HTR-8/SVneo (cell line): ENCODE measurements around the gene TSPAN9.

Experiments used
- DNase-seq: peaks from one replicate; pipeline ENCODE4 v3.0.0; 2011; ENCODE audit warnings: low spot score, mixed read lengths; ENCODE audit not compliant: insufficient read length
- FAIRE-seq: peaks from 2 replicates; lab custom pipeline; 2011; peaks lifted over from hg19 to GRCh38; lab: Jason Lieb, UNC

Gene TSPAN9

DNA sequence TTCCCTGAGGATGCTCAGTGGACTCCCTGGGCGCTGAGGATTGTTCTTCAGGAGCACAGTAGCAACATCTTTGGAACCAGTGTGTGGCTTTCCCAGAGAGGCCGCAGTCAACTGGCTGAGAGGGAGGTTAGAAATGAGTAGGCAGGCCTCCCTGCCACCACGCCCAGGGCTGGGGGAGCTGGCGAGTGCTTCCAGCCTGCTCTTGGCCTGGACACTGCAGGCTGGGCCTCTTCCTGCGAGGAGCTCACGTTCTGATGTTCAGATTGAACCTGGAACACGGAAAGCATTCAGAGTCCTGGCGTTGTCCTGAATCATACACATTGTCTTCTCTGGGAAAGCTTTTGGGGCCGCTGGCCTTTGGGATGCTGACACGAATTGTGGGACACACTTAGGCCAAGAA lies 15.6 kb downstream of the TSPAN9 start:
- FAIRE-seq (no peak), DNase-seq (no peak)

DNA sequence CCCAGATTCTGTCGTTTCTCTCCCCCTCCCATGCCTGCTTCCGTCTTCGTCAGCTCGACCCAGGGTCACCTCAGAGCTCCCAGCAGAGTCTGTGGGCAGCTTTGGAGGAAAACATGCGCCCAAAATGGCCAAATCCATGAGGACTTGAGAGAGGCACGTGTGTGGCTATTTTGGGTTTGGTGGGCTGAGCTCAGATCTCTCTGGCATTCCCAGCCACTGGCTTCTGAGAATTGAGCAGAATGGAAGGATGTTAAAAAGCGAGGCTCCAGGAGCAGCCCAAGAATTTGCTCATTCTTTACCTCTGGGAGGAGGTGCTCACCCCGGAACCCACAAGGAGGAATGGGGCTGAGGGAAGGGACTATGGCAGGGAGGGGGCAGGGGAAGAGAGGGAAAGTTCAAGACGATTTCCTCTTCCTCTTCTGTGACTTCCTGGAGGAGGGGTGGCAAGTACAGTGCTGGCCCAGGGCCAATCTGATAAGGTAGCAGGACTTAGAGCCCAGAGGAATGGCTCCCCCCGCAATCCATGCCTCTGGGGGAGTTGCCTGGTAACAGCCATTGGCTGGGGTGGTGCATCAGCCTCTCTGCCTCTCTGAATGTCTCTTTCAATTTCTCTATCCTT lies 20.1 kb downstream of the TSPAN9 start:
- peak; percentile 91 for DNase-seq
- peak; percentile 94 for FAIRE-seq

DNA sequence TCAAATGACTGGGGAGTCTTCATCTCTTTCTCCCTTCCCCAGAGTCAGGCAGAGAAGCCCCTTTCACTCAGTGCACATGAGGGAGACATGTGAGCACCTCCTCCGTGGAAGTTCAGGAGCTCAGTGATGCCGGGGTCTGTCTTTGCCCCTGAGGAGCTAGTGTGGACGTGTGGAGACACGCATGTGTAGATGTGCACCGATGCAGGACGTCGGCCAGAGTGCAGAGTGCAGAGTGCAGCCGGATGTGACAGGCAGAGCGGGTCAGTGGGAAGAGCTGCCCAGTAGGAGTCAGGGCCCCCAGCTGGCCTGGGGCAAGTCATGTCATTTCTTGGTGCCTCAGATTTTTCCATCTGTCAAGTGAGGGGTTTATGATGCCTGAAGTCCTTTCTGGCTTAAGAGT lies 20.7 kb downstream of the TSPAN9 start:
- peak; percentile 83 for FAIRE-seq

DNA sequence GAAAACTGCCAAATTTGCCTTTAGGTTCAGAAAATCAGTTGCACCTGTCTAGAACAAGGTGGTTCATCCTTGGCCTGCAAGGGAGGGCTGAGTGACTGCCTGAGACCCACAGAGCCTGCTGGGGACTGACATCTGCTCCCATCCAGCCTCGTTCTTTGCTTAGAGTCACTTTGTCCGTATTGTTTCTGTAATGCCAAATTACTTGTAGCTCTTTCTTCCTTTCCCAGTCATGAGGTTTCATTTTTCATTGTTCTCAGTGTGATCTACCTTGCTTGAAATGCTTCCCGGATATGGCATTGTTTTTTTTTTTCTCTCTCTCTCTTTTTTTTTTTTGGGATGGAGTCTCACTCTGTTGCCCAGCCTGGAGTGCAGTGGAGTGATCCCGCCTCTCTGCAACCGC lies 21.3 kb downstream of the TSPAN9 start:
- no peak for DNase-seq

More for the DNA sequence above, 20.7 kb downstream of the TSPAN9 start:
- DNase-seq: no peak

DNA sequence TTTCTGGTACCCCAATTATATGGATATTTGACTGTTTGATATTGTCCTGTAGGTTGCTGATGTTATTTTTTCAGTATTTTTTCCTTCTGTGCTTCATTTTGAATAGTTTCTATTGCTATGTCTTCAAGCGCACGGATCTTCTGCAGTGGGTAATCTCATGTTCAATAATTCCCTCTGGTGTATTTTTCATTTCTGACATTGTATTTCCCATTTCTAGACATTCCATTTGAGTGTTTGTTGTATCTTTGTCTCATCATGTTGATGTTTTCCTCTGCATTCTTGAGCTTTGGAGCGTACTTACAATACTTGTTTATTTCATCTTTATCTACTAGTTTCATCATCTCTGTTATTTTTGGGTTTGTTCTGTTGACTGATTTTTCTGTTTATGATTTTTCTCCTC lies 22.0 kb downstream of the TSPAN9 start:
- FAIRE-seq (no peak), DNase-seq (no peak)

More for the DNA sequence above, 21.3 kb downstream of the TSPAN9 start:
- FAIRE-seq: no peak

GRCh38 chr12:3101309-3102024 lies 24.3 kb downstream of the TSPAN9 start:
- no peak for FAIRE-seq
- no peak for DNase-seq

- peak; percentile 55 for FAIRE-seq
- no peak for DNase-seq
Measured at GRCh38 chr12:3102771-3103410, 25.7 kb downstream of the TSPAN9 start.

DNA sequence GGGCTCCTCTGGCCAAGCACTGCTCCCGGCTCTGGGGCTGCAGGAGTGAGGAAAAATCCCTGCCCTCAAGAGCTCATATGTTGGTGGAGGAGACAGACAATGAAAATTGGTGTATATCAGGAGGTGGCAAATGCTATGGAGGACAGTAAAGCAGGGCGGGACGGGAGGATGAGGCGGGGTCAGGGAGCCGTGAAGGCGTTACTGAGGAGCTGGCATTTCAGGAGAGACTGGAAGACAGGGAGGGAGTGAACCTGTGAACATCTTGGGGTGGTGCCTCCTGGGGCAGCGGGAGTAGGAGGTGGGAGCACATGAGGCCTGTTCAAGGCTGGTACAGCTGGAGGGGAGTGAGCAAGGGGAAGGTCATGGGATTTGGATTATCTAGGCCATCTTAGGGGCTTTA lies 26.6 kb downstream of the TSPAN9 start:
- FAIRE-seq: no peak
- no peak for DNase-seq

GRCh38 chr12:3105690-3106479 lies 28.7 kb downstream of the TSPAN9 start:
- FAIRE-seq (peak; percentile 91), DNase-seq (no peak)

- FAIRE-seq (peak; percentile 36), DNase-seq (no peak)
Measured at GRCh38 chr12:3106579-3106978, 29.4 kb downstream of the TSPAN9 start.

DNA sequence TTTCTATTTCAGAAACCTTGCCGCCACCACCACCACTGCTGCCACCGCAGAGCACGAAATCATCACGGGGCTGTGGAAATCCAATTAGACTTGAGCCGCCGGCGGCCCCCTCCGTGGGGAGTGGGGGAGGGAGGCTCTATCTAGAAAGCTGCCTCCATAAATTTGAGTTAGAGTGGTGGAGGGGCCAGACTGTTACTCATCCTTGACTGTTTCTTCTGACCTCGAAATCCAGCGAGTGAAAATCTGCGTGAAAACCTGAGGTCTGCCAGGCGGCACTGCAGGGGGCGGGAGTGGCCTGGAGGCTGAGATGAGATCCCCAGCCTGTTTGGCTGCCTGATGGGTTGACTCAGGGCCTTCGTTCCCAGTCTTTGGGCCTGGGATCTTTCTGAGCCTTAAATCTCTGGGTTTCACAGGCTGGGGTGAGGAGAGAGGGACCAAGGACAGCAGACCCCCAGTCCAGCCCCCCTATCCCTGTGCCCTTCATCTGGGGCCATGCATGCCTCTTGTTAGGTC lies 29.9 kb downstream of the TSPAN9 start:
- FAIRE-seq: no peak
- no peak for DNase-seq

GRCh38 chr12:3107954-3108353 lies 30.8 kb downstream of the TSPAN9 start:
- FAIRE-seq (peak; percentile 49), DNase-seq (no peak)

DNA sequence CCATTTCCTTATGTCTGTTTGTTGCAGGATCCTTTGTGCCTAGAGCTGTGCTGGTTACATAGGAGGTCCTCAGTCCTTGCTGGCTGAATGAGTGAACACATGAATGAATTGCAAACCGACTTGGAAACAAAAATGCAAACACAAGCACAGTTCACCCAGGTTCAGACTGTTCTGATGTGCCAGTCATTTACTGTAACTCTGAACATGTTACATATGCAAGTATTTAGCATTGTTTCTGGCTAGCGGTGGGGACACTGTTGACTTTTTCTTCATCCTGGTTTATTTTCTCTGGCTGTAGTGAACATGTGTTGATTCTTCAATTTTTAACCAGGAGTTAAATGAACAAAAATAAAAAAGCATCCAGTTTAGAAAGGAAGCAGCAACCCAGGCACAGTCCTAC lies 33.4 kb downstream of the TSPAN9 start:
- DNase-seq: no peak
- FAIRE-seq: no peak

- DNase-seq (no peak), FAIRE-seq (no peak)
Measured at GRCh38 chr12:3113671-3114325, 36.6 kb downstream of the TSPAN9 start.

DNA sequence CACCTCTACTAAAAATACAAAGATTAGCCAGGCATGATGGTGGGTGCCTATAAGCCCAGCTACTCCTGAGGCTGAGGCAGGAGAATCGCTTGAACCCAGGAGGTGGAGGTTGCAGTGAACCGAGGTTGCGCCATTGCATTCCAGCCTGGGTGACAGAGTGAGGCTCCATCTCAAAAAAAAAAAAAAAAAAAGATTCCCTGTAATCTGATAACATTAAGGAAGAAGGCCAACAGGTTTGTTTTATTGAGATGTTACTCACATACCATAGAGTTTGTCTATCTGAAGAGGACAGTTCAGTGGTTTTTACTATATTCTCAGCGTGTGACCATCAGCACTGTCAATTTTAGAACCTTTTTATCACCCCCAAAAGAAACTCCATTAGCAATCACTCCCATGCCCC lies 37.5 kb downstream of the TSPAN9 start:
- FAIRE-seq: no peak

DNA sequence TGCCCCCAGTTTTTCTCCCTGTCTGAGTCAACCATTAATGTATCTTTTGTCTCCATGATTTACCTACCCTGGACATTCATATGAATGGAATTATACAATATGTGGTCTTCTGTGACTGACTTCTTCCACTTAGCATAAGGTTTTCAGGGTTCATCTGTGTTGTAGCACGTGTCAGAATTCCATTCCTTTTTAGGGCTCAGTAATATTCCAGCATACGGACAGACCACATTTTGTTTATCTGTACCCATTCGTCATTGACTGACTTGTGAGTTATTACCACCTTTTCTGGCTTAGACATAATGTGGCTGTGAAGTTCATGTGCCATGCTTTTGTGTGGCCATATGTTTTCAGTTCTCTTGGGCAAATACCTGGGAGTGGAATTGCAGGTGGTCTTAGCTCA lies 37.9 kb downstream of the TSPAN9 start:
- FAIRE-seq: no peak
- no peak for DNase-seq

More for the DNA sequence above, 37.5 kb downstream of the TSPAN9 start:
- DNase-seq: no peak

GRCh38 chr12:3116106-3116844 lies 39.1 kb downstream of the TSPAN9 start:
- no peak for FAIRE-seq
- no peak for DNase-seq

- peak; percentile 54 for FAIRE-seq
- DNase-seq: peak; percentile 48
Measured at GRCh38 chr12:3117144-3117581, 40.0 kb downstream of the TSPAN9 start.

GRCh38 chr12:3117591-3118015 lies 40.4 kb downstream of the TSPAN9 start:
- peak; percentile 70 for DNase-seq
- FAIRE-seq: peak; percentile 67
